Fibroblast of lung (primary cell): ENCODE results near the gene FBXO8. TPM values are rescaled to one million over a fixed set of nuclear protein-coding genes. Genes with fewer than 3 reads are reported as not detected.

ENCODE experiments used
- DNase-seq, 2 donors: peaks; one replicate each; pipeline versions ENCODE4 v3.0.0 to v3.0.0-alpha.2; 2010; ENCODE audit warnings: low read depth in 2 of 2
- H2AFZ ChIP-seq: 2 replicates; pipeline ENCODE4 v1.5.1; 2012; ENCODE audit warnings: low read length, control low read depth, inconsistent platforms
- H3K27ac ChIP-seq: 2 replicates; pipeline ENCODE4 v1.5.1; 2011; ENCODE audit warnings: low read length, control low read depth; ENCODE audit not compliant: insufficient read depth
- H3K27me3 ChIP-seq: 2 replicates; pipeline ENCODE4 v1.5.1; 2011; ENCODE audit warnings: mild to moderate bottlenecking, low read length; ENCODE audit not compliant: control insufficient read depth, insufficient read depth
- H3K36me3 ChIP-seq: 2 replicates; pipeline ENCODE4 v1.5.1; 2011; ENCODE audit warnings: low read length; ENCODE audit not compliant: control insufficient read depth, insufficient read depth
- H3K4me1 ChIP-seq: 2 replicates; pipeline ENCODE4 v1.5.1; 2011; ENCODE audit warnings: low read length; ENCODE audit not compliant: control insufficient read depth, insufficient read depth; ENCODE audit errors: extremely low read depth
- H3K4me2 ChIP-seq: 2 replicates; pipeline ENCODE4 v1.5.1; 2011; ENCODE audit warnings: low read length, control low read depth; ENCODE audit not compliant: insufficient read depth; ENCODE audit errors: extremely low read depth
- H3K4me3 ChIP-seq, 4 experiments: fragments of 200-600 bp in 1 of 4; sonication (generic) in 1 of 4; replicated peaks in 1 of 4; 2 replicates each; pipeline ENCODE4 v1.5.1; 2011 to 2016; ENCODE audit warnings: low read length in 4 of 4, low read depth in 3 of 4, mild to moderate bottlenecking in 3 of 4, control low read depth in 2 of 4, inconsistent platforms in 1 of 4, mixed read lengths in 1 of 4; ENCODE audit not compliant: insufficient read depth in 1 of 4; ENCODE audit errors: control extremely low read depth in 1 of 4
- H3K79me2 ChIP-seq: 2 replicates; pipeline ENCODE4 v1.5.1; 2012; ENCODE audit warnings: mild to moderate bottlenecking, low read length, inconsistent platforms; ENCODE audit not compliant: control insufficient read depth, insufficient read depth
- H3K9ac ChIP-seq: 2 replicates; pipeline ENCODE4 v1.5.1; 2011; ENCODE audit warnings: mild to moderate bottlenecking, low read length, control low read depth; ENCODE audit not compliant: insufficient read depth
- H3K9me3 ChIP-seq: 2 replicates; pipeline ENCODE4 v1.5.1; 2012; ENCODE audit warnings: low read depth, low read length; ENCODE audit not compliant: control insufficient read depth, insufficient read depth
- H4K20me1 ChIP-seq: 2 replicates; pipeline ENCODE4 v1.5.1; 2011; ENCODE audit warnings: low read length; ENCODE audit not compliant: control insufficient read depth, insufficient read depth; ENCODE audit errors: extremely low read depth
- CTCF ChIP-seq, 2 donors: IDR thresholded peaks in 1 of 2; conservative IDR thresholded peaks in 1 of 2; 1 replicate in 1 of 2; 2 replicates in 1 of 2; pipeline ENCODE4 v1.5.1; 2011 to 2012; ENCODE audit warnings: low read length in 2 of 2, control low read depth in 1 of 2, inconsistent platforms in 1 of 2, low read depth in 1 of 2, mild to moderate bottlenecking in 1 of 2
- EZH2 ChIP-seq: IDR thresholded peaks from 2 replicates; pipeline ENCODE4 v1.5.1; 2012; ENCODE audit warnings: low read length, control low read depth, mild to moderate bottlenecking; ENCODE audit errors: missing control alignments
- polyA plus RNA-seq, 2 donors: library from polyadenylated mRNA; depleted of rRNA in 1 of 2; stranded (reverse) in 1 of 2; unstranded in 1 of 2; fragments of >200 nt; gene quantifications; 2 replicates each; pipeline ENCODE4 v1.2.1, GENCODE V29; 2011 to 2012; ENCODE audit warnings: missing spikeins in 1 of 2
- total RNA-seq: library from RNA; depleted of rRNA; stranded (reverse); fragments of >200 nt; gene quantifications from 2 replicates; pipeline ENCODE4 v1.2.1, GENCODE V29; 2014

The FBXO8 gene
- total and polyA plus RNA-seq, 2 donors (not counting 1 experiment from before 2014, with no cell fraction given), result 26.7 to 46.1 TPM

- no peak overlapping the region for H2AFZ ChIP-seq
- TF ChIP-seq EZH2 (no peak), CTCF (conservative IDR thresholded peaks at IDR 0.05 in 1 of 2, IDR thresholded peaks at IDR 0.05 in 1 of 2; ENCODE audit: low read depth in 1 of 2, low read length in 2 of 2) (no peak)
- H3K36me3 ChIP-seq, result no peaks in the 10 kb centered on the region
- DNase-seq, result no peak
- no peaks in the 10 kb centered on the region for H3K27me3 ChIP-seq
- H4K20me1 ChIP-seq, result no peaks in the 10 kb centered on the region
- no peaks in the 10 kb centered on the region for H3K79me2 ChIP-seq
- H3K27ac ChIP-seq, result no peak overlapping the region
- no peaks in the 10 kb centered on the region for H3K4me1 ChIP-seq
- H3K4me2 ChIP-seq, result no peak overlapping the region
- H3K9ac ChIP-seq, result no peak overlapping the region
- H3K9me3 ChIP-seq, result no peaks in the 10 kb centered on the region
- no peak overlapping the region for H3K4me3 ChIP-seq
These were observed 23.9 kb downstream of the FBXO8 start for GRCh38 chr4:174259580-174259979.

GRCh38 chr4:174256277-174256713 is 27.2 kb downstream of the FBXO8 start:
- H3K36me3 ChIP-seq, result no peaks in the 10 kb centered on the region
- no peak overlapping the region for H3K4me2 ChIP-seq
- no peak overlapping the region for H3K27ac ChIP-seq
- H3K9me3 ChIP-seq, result no peaks in the 10 kb centered on the region
- H3K79me2 ChIP-seq, result no peaks in the 10 kb centered on the region
- TF ChIP-seq CTCF (conservative IDR thresholded peaks at IDR 0.05 in 1 of 2, IDR thresholded peaks at IDR 0.05 in 1 of 2; ENCODE audit: low read depth in 1 of 2, low read length in 2 of 2), result no peak
- TF ChIP-seq EZH2, result no peak
- H3K27me3 ChIP-seq, result no peaks in the 10 kb centered on the region
- DNase-seq, result peak; percentile 70 to 80
- H3K9ac ChIP-seq, result no peak overlapping the region
- no peaks in the 10 kb centered on the region for H3K4me1 ChIP-seq
- peak overlapping the region in 1 of 4 experiments; percentile 32 for H3K4me3 ChIP-seq
- H2AFZ ChIP-seq, result no peak overlapping the region
- no peaks in the 10 kb centered on the region for H4K20me1 ChIP-seq

GRCh38 chr4:174255786-174256185 is 27.7 kb downstream of the FBXO8 start:
- Histone ChIP-seq H3K36me3 (no peaks in the 10 kb centered on the region), H3K27ac (no peak overlapping the region), H4K20me1 (no peaks in the 10 kb centered on the region), H3K27me3 (no peaks in the 10 kb centered on the region), H3K9ac (no peak overlapping the region), H2AFZ (no peak overlapping the region), H3K4me2 (peak overlapping the region; percentile 57), H3K4me1 (no peaks in the 10 kb centered on the region), H3K4me3 (peak overlapping the region in 1 of 4 experiments; percentile 32), H3K79me2 (no peaks in the 10 kb centered on the region), H3K9me3 (no peaks in the 10 kb centered on the region)
- peak; percentile 86 to 92 for DNase-seq
- TF ChIP-seq CTCF (conservative IDR thresholded peaks at IDR 0.05 in 1 of 2, IDR thresholded peaks at IDR 0.05 in 1 of 2; ENCODE audit: low read depth in 1 of 2, low read length in 2 of 2) (no peak), EZH2 (no peak)
